HG02981 (cell line): ENCODE measurements around the gene TBC1D1.

Experiments
- ATAC-seq: cut with Tn5 transposase; IDR thresholded peaks from one replicate; pipeline ENCODE4 v1.9.1; 2021; ENCODE audit warnings: mild to moderate bottlenecking, moderate library complexity; ENCODE audit not compliant: unreplicated experiment

Gene TBC1D1

GRCh38 chr4:38140643-38141203 is 249.8 kb downstream of the TBC1D1 start:
- no peak for ATAC-seq

- no peak for ATAC-seq
Observed at GRCh38 chr4:38141808-38142500, 251.1 kb downstream of the TBC1D1 start.

- ATAC-seq: no peak
Observed at GRCh38 chr4:38144031-38144430, 253.1 kb downstream of the TBC1D1 start.

GRCh38 chr4:38145033-38145678 is 254.3 kb downstream of the TBC1D1 start:
- no peak for ATAC-seq

- ATAC-seq: no peak
Observed at GRCh38 chr4:38145741-38146140, 254.9 kb downstream of the TBC1D1 start.

GRCh38 chr4:38146383-38146782 is 255.5 kb downstream of the TBC1D1 start:
- no peak for ATAC-seq

- ATAC-seq: no peak
Observed at GRCh38 chr4:38149472-38149996, 258.6 kb downstream of the TBC1D1 start.

- no peak for ATAC-seq
Observed at GRCh38 chr4:38149997-38150671, 259.2 kb downstream of the TBC1D1 start.

GRCh38 chr4:38150766-38151165 is 259.9 kb downstream of the TBC1D1 start:
- no peak for ATAC-seq

GRCh38 chr4:38151873-38152272 is 261.0 kb downstream of the TBC1D1 start:
- ATAC-seq: no peak

GRCh38 chr4:38152305-38152704 is 261.4 kb downstream of the TBC1D1 start:
- ATAC-seq: no peak

- ATAC-seq: no peak
Observed at GRCh38 chr4:38152721-38153386, 262.0 kb downstream of the TBC1D1 start.

GRCh38 chr4:38153387-38153760 is 262.5 kb downstream of the TBC1D1 start:
- no peak for ATAC-seq

GRCh38 chr4:38154252-38154651 is 263.4 kb downstream of the TBC1D1 start:
- no peak for ATAC-seq

GRCh38 chr4:38154681-38155588 is 264.1 kb downstream of the TBC1D1 start:
- ATAC-seq: no peak

GRCh38 chr4:38155589-38156294 is 264.9 kb downstream of the TBC1D1 start:
- ATAC-seq: no peak

GRCh38 chr4:38157592-38157991 is 266.7 kb downstream of the TBC1D1 start:
- no peak for ATAC-seq

- peak; percentile 88 for ATAC-seq
Observed at GRCh38 chr4:38160487-38161207, 269.8 kb downstream of the TBC1D1 start.
